KOPT-K1 (cell line): Measurements from ENCODE around the gene CARNS1.
"Not testable (repeated sequence)": the region's sequence is repeated elsewhere in the genome, so short reads cannot be mapped to it uniquely, and the experiment has no call there.

Source experiments
- H3K27ac ChIP-seq: fragments of 200-600 bp; sonication (generic); 2 replicates; pipeline ENCODE4 v1.5.1; 2016; ENCODE audit warnings: antibody characterized with exemption, mild to moderate bottlenecking, low read depth, low read length; ENCODE audit not compliant: poor library complexity, severe bottlenecking
- H3K36me3 ChIP-seq: fragments of 200-600 bp; sonication (generic); 2 replicates; pipeline ENCODE4 v1.5.1; 2017; ENCODE audit warnings: antibody characterized with exemption, mild to moderate bottlenecking, low read length, moderate library complexity; ENCODE audit not compliant: insufficient read depth
- H3K9me3 ChIP-seq: fragments of 200-600 bp; sonication (generic); 2 replicates; pipeline ENCODE4 v1.5.1; 2017; ENCODE audit warnings: antibody characterized with exemption, low read length, mild to moderate bottlenecking; ENCODE audit not compliant: insufficient read depth, poor library complexity, severe bottlenecking

CARNS1 gene

GRCh38 chr11:67398661-67399563 lies 16.6 kb upstream of the CARNS1 start:
- Histone ChIP-seq H3K9me3 (no peaks in the 10 kb centered on the region), H3K27ac (peak overlapping the region; percentile 0), H3K36me3 (peaks cover 70% of the 10 kb centered on the region)

- no peaks in the 10 kb centered on the region for H3K9me3 ChIP-seq
- peak overlapping the region; percentile 96 for H3K27ac ChIP-seq
- H3K36me3 ChIP-seq, result peaks cover 62% of the 10 kb centered on the region
Observed at GRCh38 chr11:67400251-67400941, 15.1 kb upstream of the CARNS1 start.

- Histone ChIP-seq H3K9me3 (no peaks in the 10 kb centered on the region), H3K27ac (peak overlapping the region; percentile 96), H3K36me3 (peaks cover 62% of the 10 kb centered on the region)
Observed at GRCh38 chr11:67400942-67401494, 14.5 kb upstream of the CARNS1 start.

GRCh38 chr11:67401495-67402191 lies 13.8 kb upstream of the CARNS1 start, which contains the start of gene PPP1CA:
Gene PPP1CA (minus strand): TSS chr11:67401858. CDS start chr11:67401782, 76 bp downstream.
- Histone ChIP-seq H3K36me3 (peaks cover 62% of the 10 kb centered on the region), H3K27ac (peak within 1 kb of the TSS; percentile 96), H3K9me3 (no peaks in the 10 kb centered on the region)

DNA sequence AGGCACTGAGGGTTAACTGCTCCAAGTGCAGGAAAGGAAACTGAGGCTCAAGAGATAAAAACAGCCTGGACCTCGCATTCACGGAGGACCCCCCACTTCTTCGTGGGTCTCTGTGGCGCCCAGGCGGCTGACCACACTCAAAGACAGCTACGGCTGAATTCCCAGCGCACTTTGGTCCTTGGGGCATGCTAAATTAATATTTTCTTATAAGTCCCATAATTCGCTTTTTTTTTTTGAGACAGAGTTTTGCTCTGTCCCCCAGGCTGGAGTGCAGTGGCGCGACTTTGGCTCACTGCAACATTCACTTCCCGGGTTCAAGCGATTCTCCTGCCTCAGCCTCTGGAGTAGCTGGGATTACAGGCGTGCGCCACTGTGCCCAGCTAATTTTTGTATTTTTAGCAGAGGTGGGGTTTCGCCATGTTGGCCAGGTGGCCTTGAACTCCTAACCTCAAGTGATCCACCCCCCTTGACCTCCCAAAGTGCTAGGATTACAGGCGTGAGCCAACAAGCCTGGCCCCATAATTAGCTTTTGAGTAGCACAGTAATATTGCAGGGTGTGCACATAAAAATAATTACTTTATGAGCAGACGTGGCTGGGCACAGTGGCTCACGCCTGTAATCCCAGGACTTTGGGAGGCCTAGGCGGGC lies 13.2 kb upstream of the CARNS1 start:
- H3K9me3 ChIP-seq, result not testable (repeated sequence)
- Histone ChIP-seq H3K27ac (peak overlapping the region; percentile 96), H3K36me3 (peaks cover 62% of the 10 kb centered on the region)

DNA sequence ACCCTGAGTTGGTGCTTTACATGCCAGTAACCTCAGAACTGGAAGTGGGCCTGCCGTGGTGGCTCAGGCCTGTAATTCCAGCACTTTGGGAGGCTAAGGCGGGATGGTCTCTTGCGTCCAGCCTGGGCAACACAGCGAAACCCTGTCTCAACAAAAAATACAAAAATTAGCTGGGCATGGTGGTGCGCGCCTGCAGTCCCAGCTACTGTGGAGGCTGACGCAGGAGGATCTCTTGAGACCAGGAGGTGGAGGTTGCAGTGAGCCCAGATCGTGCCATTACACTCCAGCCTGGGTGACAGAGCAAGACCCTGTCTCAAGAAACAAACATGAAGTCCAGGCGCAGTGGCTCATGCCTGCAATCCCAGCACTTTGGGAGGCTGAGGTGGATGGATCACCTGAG lies 12.4 kb upstream of the CARNS1 start:
- not testable (repeated sequence) for H3K9me3 ChIP-seq
- Histone ChIP-seq H3K36me3 (peaks cover 62% of the 10 kb centered on the region), H3K27ac (peak overlapping the region; percentile 96)

GRCh38 chr11:67404515-67405195 lies 10.8 kb upstream of the CARNS1 start:
- peak overlapping the region; percentile 96 for H3K27ac ChIP-seq
- no peaks in the 10 kb centered on the region for H3K9me3 ChIP-seq
- peaks cover 48% of the 10 kb centered on the region for H3K36me3 ChIP-seq

- H3K36me3 ChIP-seq, result peaks cover 49% of the 10 kb centered on the region
- H3K27ac ChIP-seq, result peak overlapping the region; percentile 96
- no peaks in the 10 kb centered on the region for H3K9me3 ChIP-seq
Observed at GRCh38 chr11:67405196-67405567, 10.3 kb upstream of the CARNS1 start.

- Histone ChIP-seq H3K9me3 (no peaks in the 10 kb centered on the region), H3K36me3 (peaks cover 48% of the 10 kb centered on the region), H3K27ac (peak overlapping the region; percentile 96)
Observed at GRCh38 chr11:67405688-67406339, 9.7 kb upstream of the CARNS1 start.

DNA sequence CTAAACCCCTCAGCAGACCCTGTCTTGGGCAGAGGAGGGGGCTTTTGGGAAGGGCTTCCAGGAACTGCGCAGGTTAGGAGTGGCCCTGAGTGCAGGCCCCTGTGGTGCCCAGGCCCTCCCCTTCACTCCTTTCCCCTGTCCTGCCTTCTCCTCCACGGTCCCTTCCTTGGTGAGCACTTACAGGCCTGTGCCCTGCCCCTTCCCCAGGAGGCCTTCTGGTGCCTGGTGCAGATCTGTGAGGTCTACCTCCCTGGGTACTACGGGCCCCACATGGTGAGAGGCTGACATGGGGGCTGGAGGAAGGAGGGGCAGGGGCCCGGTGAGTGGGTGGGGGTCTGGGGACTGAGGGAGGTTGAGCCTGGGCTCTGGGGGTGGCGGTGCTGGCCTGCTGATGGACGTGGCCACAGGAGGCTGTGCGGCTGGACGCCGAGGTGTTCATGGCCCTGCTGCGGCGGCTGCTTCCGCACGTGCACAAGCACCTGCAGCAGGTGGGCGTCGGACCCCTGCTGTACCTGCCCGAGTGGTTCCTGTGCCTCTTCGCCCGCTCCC lies 9.0 kb upstream of the CARNS1 start:
- Histone ChIP-seq H3K36me3 (peaks cover 44% of the 10 kb centered on the region), H3K9me3 (no peaks in the 10 kb centered on the region), H3K27ac (peak overlapping the region; percentile 96)

DNA sequence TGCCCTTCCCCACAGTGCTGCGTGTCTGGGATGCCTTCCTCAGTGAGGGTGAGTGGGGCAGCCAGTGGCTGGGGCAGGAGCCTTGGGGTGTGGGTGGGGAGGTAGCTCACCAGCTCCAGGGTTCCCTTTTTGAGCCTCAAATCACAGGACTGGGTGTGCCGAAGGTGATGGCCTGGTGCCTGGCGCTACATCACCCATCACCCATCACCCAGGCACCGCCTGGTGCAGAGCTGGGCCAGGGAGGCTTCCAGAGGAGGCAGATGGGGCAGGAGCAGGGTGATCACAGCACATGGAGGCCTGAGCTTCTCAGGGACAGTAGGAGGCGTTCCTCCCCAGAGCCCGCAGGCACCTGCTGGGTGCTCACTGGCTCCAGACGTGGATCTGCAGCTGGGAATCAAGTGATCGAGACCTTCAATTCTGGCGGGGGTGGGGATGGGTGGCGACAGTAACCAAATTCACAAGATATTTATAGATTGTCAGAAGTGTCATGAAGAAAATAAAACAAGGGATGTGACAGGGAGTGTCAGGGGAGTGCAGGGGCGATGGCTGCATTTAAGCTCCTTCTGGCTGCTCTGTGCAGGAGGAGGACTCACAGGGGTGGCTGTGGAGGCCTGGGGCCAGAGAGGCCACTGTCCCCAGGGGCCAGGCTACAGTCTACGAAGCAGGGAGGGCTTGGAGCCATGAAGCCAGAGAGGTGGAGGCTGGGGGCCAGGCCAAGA lies 8.3 kb upstream of the CARNS1 start:
- Histone ChIP-seq H3K36me3 (peaks cover 44% of the 10 kb centered on the region), H3K9me3 (no peaks in the 10 kb centered on the region), H3K27ac (peak overlapping the region; percentile 96)

DNA sequence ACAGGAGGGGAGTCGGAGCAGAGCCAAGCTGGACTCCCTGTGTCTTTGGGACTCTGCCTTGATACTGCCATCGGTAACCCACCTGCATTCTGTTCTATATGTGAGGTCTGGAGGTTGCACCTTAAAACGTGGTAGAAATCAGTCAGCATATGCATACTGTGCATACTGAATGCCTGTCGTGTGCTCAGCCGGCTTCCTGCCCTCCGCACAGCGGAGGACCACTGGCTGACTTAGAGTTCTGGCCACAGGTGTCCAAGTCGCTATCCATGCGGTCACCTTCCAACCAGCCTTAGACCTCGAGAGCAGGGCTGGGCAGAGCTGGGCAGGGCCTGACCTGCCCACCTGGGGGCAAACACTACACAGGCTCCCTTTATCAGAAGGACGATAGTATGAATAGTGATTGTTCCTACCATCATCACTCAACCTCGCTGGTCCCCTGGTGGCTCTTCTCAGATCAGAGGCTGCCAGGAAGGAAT lies 7.8 kb upstream of the CARNS1 start:
- H3K9me3 ChIP-seq, result no peaks in the 10 kb centered on the region
- H3K36me3 ChIP-seq, result peaks cover 44% of the 10 kb centered on the region
- H3K27ac ChIP-seq, result peak overlapping the region; percentile 96
